DOHH2 (cell line): ENCODE measurements around the gene LRRN2.

ENCODE experiments used
- H3F3A ChIP-seq: fragments of 200-600 bp; sonication (generic), shearing (Covaris generic); 2 replicates; pipeline ENCODE4 v1.6.0; 2016; ENCODE audit warnings: antibody characterized with exemption, mild to moderate bottlenecking; ENCODE audit not compliant: control insufficient read depth, insufficient read depth
- H3K27ac ChIP-seq: fragments of 200-600 bp; sonication (generic); 2 replicates; pipeline ENCODE4 v1.5.1; 2014; ENCODE audit warnings: low read depth, mild to moderate bottlenecking, low read length, moderate library complexity
- H3K27me3 ChIP-seq: fragments of 200-600 bp; sonication (generic); 2 replicates; pipeline ENCODE4 v1.6.1; 2014; ENCODE audit warnings: mild to moderate bottlenecking, low read length, mixed read lengths; ENCODE audit not compliant: control insufficient read depth
- H3K36me3 ChIP-seq: fragments of 200-600 bp; sonication (generic); 2 replicates; pipeline ENCODE4 v1.6.1; 2014; ENCODE audit warnings: mild to moderate bottlenecking, low read length, moderate library complexity, mixed read lengths; ENCODE audit not compliant: control insufficient read depth
- H3K4me1 ChIP-seq: fragments of 200-600 bp; sonication (generic); 2 replicates; pipeline ENCODE4 v1.6.1; 2014; ENCODE audit warnings: mild to moderate bottlenecking, low read length, mixed read lengths; ENCODE audit not compliant: control insufficient read depth
- H3K4me2 ChIP-seq: fragments of 200-600 bp; sonication (generic); 2 replicates; pipeline ENCODE4 v1.6.0; 2014; ENCODE audit warnings: mild to moderate bottlenecking, low read length, moderate library complexity
- H3K4me3 ChIP-seq: fragments of 200-600 bp; sonication (generic); 2 replicates; pipeline ENCODE4 v1.5.1; 2014; ENCODE audit warnings: mild to moderate bottlenecking, low read length, mixed read lengths
- H3K79me2 ChIP-seq: fragments of 200-600 bp; sonication (generic); 2 replicates; pipeline ENCODE4 v1.6.1; 2014; ENCODE audit warnings: mild to moderate bottlenecking, low read length, mixed read lengths; ENCODE audit not compliant: control insufficient read depth
- H3K9me2 ChIP-seq: fragments of 200-600 bp; sonication (generic); replicated peaks from 2 replicates; pipeline ENCODE4 v1.6.1; 2014; ENCODE audit warnings: mild to moderate bottlenecking, low read length, mixed read lengths; ENCODE audit not compliant: control insufficient read depth
- H3K9me3 ChIP-seq: fragments of 200-600 bp; sonication (generic); 2 replicates; pipeline ENCODE4 v1.6.1; 2014; ENCODE audit warnings: antibody characterized with exemption, low read length, mixed read lengths; ENCODE audit not compliant: control insufficient read depth, insufficient read depth
- H4K20me1 ChIP-seq: fragments of 200-600 bp; sonication (generic); 2 replicates; pipeline ENCODE4 v1.6.0; 2014; ENCODE audit warnings: low read depth, mild to moderate bottlenecking, antibody characterized with exemption, low read length, moderate library complexity; ENCODE audit not compliant: control insufficient read depth, insufficient read depth
- EZH2phosphoT487 ChIP-seq: fragments of 200-600 bp; sonication (generic); IDR thresholded peaks from 2 replicates; pipeline ENCODE4 v1.6.1; 2017; ENCODE audit warnings: borderline replicate concordance, mild to moderate bottlenecking, antibody characterized with exemption, low read length, moderate library complexity, mixed read lengths
- TF ChIP-seq, protein P1 (sequence below): fragments of 200-600 bp; sonication (generic); IDR thresholded peaks from one replicate; pipeline ENCODE4 v1.5.1; 2014; ENCODE audit warnings: antibody characterized with exemption, mild to moderate bottlenecking, low read depth, low read length; ENCODE audit not compliant: poor library complexity, severe bottlenecking

Gene LRRN2

DNA sequence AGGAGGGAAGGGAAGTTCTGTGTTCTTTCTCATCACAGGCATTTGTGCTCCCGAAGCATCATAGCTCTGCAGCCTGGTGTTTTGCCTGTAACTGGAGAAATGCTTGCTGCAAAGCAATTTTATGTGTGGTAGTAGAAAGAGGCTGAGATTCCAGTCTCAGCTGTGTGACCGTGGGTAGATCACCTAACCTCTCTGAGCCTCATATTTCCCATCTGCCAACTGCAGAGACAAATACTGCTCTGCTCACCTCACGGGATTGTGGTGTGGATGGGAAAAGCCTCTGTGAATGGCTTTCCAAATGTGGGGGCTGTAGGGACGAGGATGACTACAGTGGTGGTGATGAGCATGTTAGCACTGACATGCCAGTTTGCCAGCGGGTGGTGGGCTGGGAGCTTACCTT lies 85.3 kb downstream of the LRRN2 start:
- no peaks in the 10 kb centered on the region for H3K79me2 ChIP-seq
- H3F3A ChIP-seq, result no peaks in the 10 kb centered on the region
- H3K27me3 ChIP-seq, result peaks cover 9% of the 10 kb centered on the region; the same call in 1 of the 2 replicates
- H3K4me2 ChIP-seq, result no peak overlapping the region
- H3K4me3 ChIP-seq, result no peak overlapping the region
- TF ChIP-seq, protein P1, sequence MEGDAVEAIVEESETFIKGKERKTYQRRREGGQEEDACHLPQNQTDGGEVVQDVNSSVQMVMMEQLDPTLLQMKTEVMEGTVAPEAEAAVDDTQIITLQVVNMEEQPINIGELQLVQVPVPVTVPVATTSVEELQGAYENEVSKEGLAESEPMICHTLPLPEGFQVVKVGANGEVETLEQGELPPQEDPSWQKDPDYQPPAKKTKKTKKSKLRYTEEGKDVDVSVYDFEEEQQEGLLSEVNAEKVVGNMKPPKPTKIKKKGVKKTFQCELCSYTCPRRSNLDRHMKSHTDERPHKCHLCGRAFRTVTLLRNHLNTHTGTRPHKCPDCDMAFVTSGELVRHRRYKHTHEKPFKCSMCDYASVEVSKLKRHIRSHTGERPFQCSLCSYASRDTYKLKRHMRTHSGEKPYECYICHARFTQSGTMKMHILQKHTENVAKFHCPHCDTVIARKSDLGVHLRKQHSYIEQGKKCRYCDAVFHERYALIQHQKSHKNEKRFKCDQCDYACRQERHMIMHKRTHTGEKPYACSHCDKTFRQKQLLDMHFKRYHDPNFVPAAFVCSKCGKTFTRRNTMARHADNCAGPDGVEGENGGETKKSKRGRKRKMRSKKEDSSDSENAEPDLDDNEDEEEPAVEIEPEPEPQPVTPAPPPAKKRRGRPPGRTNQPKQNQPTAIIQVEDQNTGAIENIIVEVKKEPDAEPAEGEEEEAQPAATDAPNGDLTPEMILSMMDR, result no peak
- TF ChIP-seq EZH2phosphoT487, result no peak
- no peaks in the 10 kb centered on the region for H3K36me3 ChIP-seq
- no peak overlapping the region for H3K27ac ChIP-seq
- H3K4me1 ChIP-seq, result no peaks in the 10 kb centered on the region
- H3K9me3 ChIP-seq, result no peaks in the 10 kb centered on the region
- H4K20me1 ChIP-seq, result no peaks in the 10 kb centered on the region
- no peaks in the 10 kb centered on the region for H3K9me2 ChIP-seq

DNA sequence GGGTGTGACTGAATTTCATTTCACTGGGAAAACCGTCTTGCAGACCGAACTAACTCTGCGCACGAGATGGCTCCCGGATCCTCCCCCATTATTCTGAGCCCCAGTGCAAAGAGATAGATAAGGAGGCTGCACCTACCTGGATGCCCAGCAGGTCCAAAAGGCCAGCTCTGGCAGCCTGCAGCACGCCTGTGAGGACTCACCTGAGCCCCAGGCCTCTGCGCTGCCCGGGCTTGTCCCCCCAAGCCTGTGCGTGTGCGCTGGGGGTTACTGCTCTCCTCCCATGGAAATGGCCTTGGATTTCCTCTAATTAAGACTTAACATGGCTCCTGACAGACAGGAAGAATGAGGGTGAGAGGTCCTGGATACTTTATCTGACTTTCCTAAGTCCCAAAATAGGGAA lies 85.9 kb downstream of the LRRN2 start:
- no peaks in the 10 kb centered on the region for H3K4me1 ChIP-seq
- no peaks in the 10 kb centered on the region for H3F3A ChIP-seq
- no peak overlapping the region for H3K4me3 ChIP-seq
- H3K36me3 ChIP-seq, result no peaks in the 10 kb centered on the region
- TF ChIP-seq EZH2phosphoT487, result no peak
- TF ChIP-seq, protein P1, result no peak
- H3K27ac ChIP-seq, result no peak overlapping the region
- H4K20me1 ChIP-seq, result no peaks in the 10 kb centered on the region
- no peak overlapping the region for H3K4me2 ChIP-seq
- H3K79me2 ChIP-seq, result no peaks in the 10 kb centered on the region
- H3K9me3 ChIP-seq, result no peaks in the 10 kb centered on the region
- H3K27me3 ChIP-seq, result peaks cover 9% of the 10 kb centered on the region; the same call in 1 of the 2 replicates
- H3K9me2 ChIP-seq, result no peaks in the 10 kb centered on the region

DNA sequence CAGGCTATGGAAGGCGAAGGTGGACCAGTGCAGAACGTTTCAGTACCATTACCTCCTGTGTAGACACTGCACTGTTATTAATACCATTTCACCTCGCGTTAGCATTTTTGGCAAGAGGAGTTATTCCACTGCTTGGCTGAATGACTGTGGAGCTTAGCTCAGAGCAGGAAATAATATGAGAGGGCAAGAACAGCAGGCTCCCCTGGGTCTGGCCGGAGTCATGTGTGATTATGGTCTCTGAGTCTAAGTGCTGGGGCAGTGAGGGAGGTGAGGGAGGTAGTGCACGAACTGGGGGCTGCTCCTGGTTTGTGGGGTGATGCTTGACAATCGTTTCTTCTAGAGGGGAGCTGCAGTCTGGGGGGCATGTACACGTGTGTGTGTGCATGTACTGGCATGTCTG lies 86.4 kb downstream of the LRRN2 start:
- H3K4me1 ChIP-seq, result no peaks in the 10 kb centered on the region

More for the DNA sequence above, 86.4 kb downstream of the LRRN2 start:
- TF ChIP-seq EZH2phosphoT487, result no peak
- TF ChIP-seq, protein P1, result no peak
- Histone ChIP-seq H3K9me3 (no peaks in the 10 kb centered on the region), H4K20me1 (no peaks in the 10 kb centered on the region), H3K4me2 (no peak overlapping the region), H3K27ac (no peak overlapping the region), H3K79me2 (no peaks in the 10 kb centered on the region), H3K4me3 (no peak overlapping the region), H3K36me3 (no peaks in the 10 kb centered on the region), H3K27me3 (peaks cover 9% of the 10 kb centered on the region; the same call in 1 of the 2 replicates), H3K9me2 (no peaks in the 10 kb centered on the region), H3F3A (no peaks in the 10 kb centered on the region)
